IMR-90 (cell line): Measurements from ENCODE around the gene APOA4. TPM values are rescaled to one million over a fixed set of nuclear protein-coding genes. Genes with fewer than 3 reads are reported as not detected.
A peak's percentile ranks its signal among the peaks of the same experiment; 100 is the strongest.

Source experiments
- ATAC-seq: fragments of 200-7000 bp; cut with Tn5 transposase; 2 replicates; pipeline ENCODE4 v1.9.1; 2020; ENCODE audit warnings: low read depth, mild to moderate bottlenecking, moderate library complexity
- BruUV-seq: library from RNA; stranded (reverse); fragments of 400-500 nt; replicated peaks from 2 replicates; lab custom pipeline; 2021; lab: Mats Ljungman, UMichigan
- CTCF ChIA-PET: fragments of 300-600 bp; formaldehyde crosslinking; extraction: SDS; loops from one replicate; lab custom pipeline; 2021; ENCODE audit warnings: antibody characterized with exemption; lab: Yijun Ruan, JAX
- POLR2A ChIA-PET: fragments of 300-600 bp; sonication (Branson Sonifier 250); formaldehyde crosslinking; loops from one replicate; lab custom pipeline; 2022; ENCODE audit warnings: antibody characterized with exemption; ENCODE audit not compliant: unreplicated experiment; lab: Charles Lee
- DNase-seq: peaks from one replicate; pipeline ENCODE4 v3.0.0; 2013
- H2AFZ ChIP-seq: replicated peaks from 2 replicates; pipeline ENCODE3; 2013; ENCODE audit warnings: low read length, mild to moderate bottlenecking; ENCODE audit not compliant: poor library complexity
- H2AK5ac ChIP-seq: 2 replicates; pipeline ENCODE4 v1.6.1; 2013; ENCODE audit warnings: low read depth, low read length, inconsistent platforms
- H2AK9ac ChIP-seq: replicated peaks from 2 replicates; pipeline ENCODE3; 2013; ENCODE audit warnings: mild to moderate bottlenecking, low read depth, low read length, moderate library complexity; ENCODE audit not compliant: poor library complexity
- H2BK120ac ChIP-seq: 2 replicates; pipeline ENCODE4 v1.6.1; 2013; ENCODE audit warnings: low read depth, low read length, inconsistent platforms
- H2BK15ac ChIP-seq: 3 replicates; pipeline ENCODE4 v1.6.1; 2013; ENCODE audit warnings: low read depth, low read length, inconsistent platforms
- H2BK20ac ChIP-seq: 2 replicates; pipeline ENCODE4 v1.6.1; 2013; ENCODE audit warnings: low read depth, mild to moderate bottlenecking, inconsistent platforms, low read length, moderate library complexity
- H2BK5ac ChIP-seq: 2 replicates; pipeline ENCODE4 v1.6.1; 2013; ENCODE audit warnings: mild to moderate bottlenecking, low read depth, low read length, inconsistent platforms; ENCODE audit not compliant: poor library complexity, severe bottlenecking
- H3K14ac ChIP-seq: replicated peaks from 2 replicates; pipeline ENCODE4 v1.6.1; 2013; ENCODE audit warnings: low read depth, low read length, inconsistent platforms
- H3K18ac ChIP-seq: 2 replicates; pipeline ENCODE4 v1.6.1; 2013; ENCODE audit warnings: low read depth, low read length, control low read depth
- H3K23ac ChIP-seq: 2 replicates; pipeline ENCODE4 v1.6.1; 2013; ENCODE audit warnings: low read depth, low read length, inconsistent platforms
- H3K27ac ChIP-seq: 2 replicates; pipeline ENCODE4 v1.5.1; 2013; ENCODE audit warnings: mild to moderate bottlenecking, control low read depth, low read length; ENCODE audit not compliant: insufficient read depth
- H3K27me3 ChIP-seq: 2 replicates; pipeline ENCODE4 v1.6.1; 2013; ENCODE audit warnings: low read length; ENCODE audit not compliant: control insufficient read depth, insufficient read depth
- H3K36me3 ChIP-seq: 2 replicates; pipeline ENCODE4 v1.6.1; 2013; ENCODE audit warnings: low read length, mixed read lengths; ENCODE audit not compliant: control insufficient read depth, insufficient read depth
- H3K4ac ChIP-seq: 2 replicates; pipeline ENCODE4 v1.6.1; 2013; ENCODE audit warnings: low read depth, low read length, inconsistent platforms
- H3K4me1 ChIP-seq: 2 replicates; pipeline ENCODE4 v1.6.1; 2013; ENCODE audit warnings: low read length, mixed read lengths; ENCODE audit not compliant: control insufficient read depth, insufficient read depth
- H3K4me2 ChIP-seq: 2 replicates; pipeline ENCODE4 v1.6.1; 2013; ENCODE audit warnings: low read depth, mild to moderate bottlenecking, control low read depth, low read length, moderate library complexity
- H3K4me3 ChIP-seq: 2 replicates; pipeline ENCODE4 v1.5.1; 2013; ENCODE audit warnings: low read depth, mild to moderate bottlenecking, control low read depth, low read length, moderate library complexity; ENCODE audit not compliant: insufficient read depth
- H3K56ac ChIP-seq: 2 replicates; pipeline ENCODE4 v1.6.1; 2013; ENCODE audit warnings: low read length, inconsistent platforms; ENCODE audit not compliant: insufficient read depth; ENCODE audit errors: extremely low read depth
- H3K79me1 ChIP-seq, 2 experiments: 2 replicates each; pipeline ENCODE4 v1.6.1; 2013; ENCODE audit warnings: low read length in 2 of 2, inconsistent platforms in 1 of 2, low read depth in 1 of 2
- H3K9ac ChIP-seq: 2 replicates; pipeline ENCODE4 v1.6.1; 2013; ENCODE audit warnings: low read depth, low read length, control low read depth
- H3K9me1 ChIP-seq: 2 replicates; pipeline ENCODE4 v1.6.1; 2013; ENCODE audit warnings: low read length, inconsistent platforms; ENCODE audit not compliant: insufficient read depth
- H3K9me3 ChIP-seq: 2 replicates; pipeline ENCODE4 v1.6.1; 2013; ENCODE audit warnings: low read length; ENCODE audit not compliant: control insufficient read depth, insufficient read depth
- H4K20me1 ChIP-seq: 2 replicates; pipeline ENCODE4 v1.6.1; 2013; ENCODE audit warnings: low read length, inconsistent platforms; ENCODE audit not compliant: insufficient read depth
- H4K5ac ChIP-seq: 2 replicates; pipeline ENCODE4 v1.6.1; 2013; ENCODE audit warnings: mild to moderate bottlenecking, low read depth, low read length, control low read depth
- H4K8ac ChIP-seq, 2 experiments: 2 replicates each; pipeline ENCODE4 v1.6.1; 2013; ENCODE audit warnings: low read depth in 2 of 2, low read length in 2 of 2, control low read depth in 1 of 2, inconsistent platforms in 1 of 2
- H4K91ac ChIP-seq: 2 replicates; pipeline ENCODE4 v1.6.1; 2013; ENCODE audit warnings: low read depth, low read length, inconsistent platforms; ENCODE audit not compliant: insufficient read depth
- BHLHE40 ChIP-seq: fragments of 150-350 bp; IDR thresholded peaks from 2 replicates; pipeline ENCODE4 v1.6.1; 2016; ENCODE audit warnings: mild to moderate bottlenecking, low read depth, low read length
- MAFK ChIP-seq: IDR thresholded peaks from 2 replicates; pipeline ENCODE4 v1.6.1; 2012; ENCODE audit warnings: low read depth, low read length, improper control_type of control experiment
- POLR2A ChIP-seq: IDR thresholded peaks from 2 replicates; pipeline ENCODE4 v1.6.1; 2012; ENCODE audit warnings: mild to moderate bottlenecking, low read depth, low read length
- USF2 ChIP-seq: fragments of 150-350 bp; IDR thresholded peaks from 2 replicates; pipeline ENCODE4 v1.6.1; 2017; ENCODE audit warnings: mild to moderate bottlenecking, antibody characterized with exemption, low read length, low read depth
- WGBS, 2 experiments: methylation state at CpG; one replicate each; pipeline versions ENCODE4 v1.1.5 to v1.1.7; 2013; ENCODE audit warnings: missing lambda C conversion rate in 2 of 2; ENCODE audit not compliant: insufficient read length in 1 of 2; ENCODE audit errors: extremely low coverage in 2 of 2; 5-methylcytosine and 5-hydroxymethylcytosine counted together
- dilution Hi-C: fragments of 300-500 bp; cut with HindIII; formaldehyde crosslinking; loops from one replicate; pipeline ENCODE4 v1.14.3; 2018; ENCODE audit warnings: low sequenced_read_pairs; ENCODE audit not compliant: unreplicated experiment
- in situ Hi-C: fragments of 300-500 bp; cut with MboI; formaldehyde crosslinking; loops from 3 replicates; pipeline ENCODE4 v1.14.3; 2019; ENCODE audit warnings: low sequenced_read_pairs, inconsistent platforms, mixed read lengths
- intact Hi-C: fragments of 100-400 bp; cut with micrococcal nuclease; formaldehyde crosslinking; loops from 2 replicates; pipeline ENCODE4 v1.10.0; 2022
- polyA plus RNA-seq, 3 experiments: library from polyadenylated mRNA; depleted of rRNA; stranded (reverse); fragments of >200 nt; gene quantifications; 2 replicates each; pipeline ENCODE4 v1.2.3, GENCODE V29; 2012; ENCODE audit warnings: low replicate concordance in 1 of 3
- total RNA-seq: library from RNA; depleted of rRNA; stranded (reverse); fragments of >200 nt; gene quantifications from 2 replicates; pipeline ENCODE4 v1.2.3, GENCODE V29; 2012

The APOA4 gene
- total and polyA plus RNA-seq, 2 of the 4 experiments (the other 2 are of a cell fraction): not detected

- Histone ChIP-seq H3K4me1 (peaks cover 16% of the 10 kb centered on the region), H2AFZ (no peak overlapping the region), H3K9me1 (peaks cover 18% of the 10 kb centered on the region), H3K27me3 (no peaks in the 10 kb centered on the region), H3K14ac (peak overlapping the region; percentile 18), H3K56ac (no peak overlapping the region), H2BK120ac (peak overlapping the region; percentile 61), H2BK15ac (peak overlapping the region; percentile 3; the same call in 1 of the 3 replicates), H4K91ac (no peak overlapping the region), H3K9me3 (no peaks in the 10 kb centered on the region), H3K4ac (peak overlapping the region; percentile 44), H3K27ac (peak overlapping the region; percentile 55), H2BK20ac (peak overlapping the region; percentile 47; the same call in 1 of the 2 replicates), H3K23ac (peak overlapping the region; percentile 11; the same call in 1 of the 2 replicates), H2AK5ac (peak overlapping the region; percentile 20), H3K36me3 (peaks cover 12% of the 10 kb centered on the region; the same call in 1 of the 2 replicates), H4K8ac (peak overlapping the region in 1 of 2 experiments; percentile 20; a peak in 1 of 4 replicates), H2BK5ac (no peak overlapping the region), H2AK9ac (no peak overlapping the region), H4K5ac (0 out of 2 replicates have a peak overlapping the region, but pooled peaks have one; percentile 10), H4K20me1 (peaks cover 17% of the 10 kb centered on the region), H3K4me3 (no peak overlapping the region), H3K79me1 (peaks cover 6 to 30% of the 10 kb centered on the region in 2 experiments; a peak in 3 of 4 replicates), H3K4me2 (peak overlapping the region; percentile 30; the same call in 1 of the 2 replicates), H3K9ac (no peak overlapping the region), H3K18ac (peak overlapping the region; percentile 39)
- CTCF ChIA-PET: interaction anchor here (0.9 to 1.4 kb wide), 3 partner anchors 12 to 27 kb away, joined by 3 to 4 read pairs (median 3); no protein-coding TSS in a partner anchor
- ATAC-seq (peak; percentile 53), DNase-seq (peak; percentile 57)
- BruUV-seq: no TSS peak
- TF ChIP-seq MAFK (peak; percentile 79), POLR2A (no peak), BHLHE40 (no peak), USF2 (no peak)
- intact Hi-C loops: loop anchor here (10.0 kb wide), 1 partner anchor 372 kb away; no protein-coding TSS in a partner anchor
- in situ Hi-C loops: no loop called here
- POLR2A ChIA-PET: no interaction called here
- dilution Hi-C loops: no loop called here
- WGBS, 2 experiments: 83% methylated on average over 1 of the region's 5 CpGs; no CpG with 5 or more reads in 1 of the 2 experiments
These were observed 29.3 kb upstream of the APOA4 start for GRCh38 chr11:116852261-116853031.
